ENCODE results near the gene TMEM213.
"Not testable (repeated sequence)": the region's sequence is repeated elsewhere in the genome, so short reads cannot be mapped to it uniquely, and the experiment has no call there.

TMEM213 gene

GRCh38 chr7:138797046-138797445, 748 bp upstream of the TMEM213 start:
- not testable (repeated sequence) for DNase-seq (ENCODE audit: low read depth)

DNA sequence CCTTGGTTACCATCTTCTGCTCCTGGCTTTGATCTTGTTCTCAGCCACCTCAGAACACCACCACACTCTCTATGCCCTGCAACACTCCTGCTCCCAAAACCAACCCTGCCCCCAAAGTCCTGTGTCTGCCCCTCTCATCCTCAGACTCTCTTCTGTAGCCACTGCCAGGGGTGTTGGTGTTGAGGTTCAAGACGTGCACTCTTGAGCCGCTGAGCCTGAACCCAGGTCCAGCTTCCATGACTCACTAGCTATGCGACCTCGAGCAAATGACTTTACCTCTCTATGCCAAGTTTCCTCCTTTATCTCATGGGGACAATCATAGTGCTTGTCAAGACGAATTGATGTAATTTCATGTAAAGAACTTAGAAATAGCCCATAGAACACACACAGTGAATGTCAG, 1.0 kb downstream of the TMEM213 start:
- no peak for DNase-seq (ENCODE audit: low read depth)

- DNase-seq (ENCODE audit: low read depth), result no peak
Measured at GRCh38 chr7:138799336-138800000, 1.7 kb downstream of the TMEM213 start.

- DNase-seq (ENCODE audit: low read depth), result no peak
Measured at GRCh38 chr7:138801256-138801655, 3.5 kb downstream of the TMEM213 start.

DNA sequence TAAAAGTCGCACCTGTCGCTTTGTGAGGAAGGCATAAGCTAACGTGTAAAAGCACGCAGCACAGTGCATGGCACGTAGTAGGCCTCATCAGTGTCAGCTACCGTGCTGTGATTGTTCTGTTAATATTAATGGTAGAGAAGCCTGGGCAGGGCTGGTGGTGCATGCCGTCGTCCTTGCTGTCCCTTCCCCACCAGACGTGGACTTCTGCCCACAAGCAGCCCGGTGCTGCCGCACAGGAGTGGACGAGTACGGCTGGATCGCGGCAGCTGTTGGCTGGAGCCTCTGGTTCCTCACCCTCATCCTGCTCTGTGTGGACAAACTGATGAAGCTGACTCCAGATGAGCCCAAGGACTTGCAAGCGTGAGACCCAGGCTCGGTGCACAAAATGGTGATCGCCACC, 4.9 kb downstream of the TMEM213 start:
- no peak for DNase-seq (ENCODE audit: low read depth)

DNA sequence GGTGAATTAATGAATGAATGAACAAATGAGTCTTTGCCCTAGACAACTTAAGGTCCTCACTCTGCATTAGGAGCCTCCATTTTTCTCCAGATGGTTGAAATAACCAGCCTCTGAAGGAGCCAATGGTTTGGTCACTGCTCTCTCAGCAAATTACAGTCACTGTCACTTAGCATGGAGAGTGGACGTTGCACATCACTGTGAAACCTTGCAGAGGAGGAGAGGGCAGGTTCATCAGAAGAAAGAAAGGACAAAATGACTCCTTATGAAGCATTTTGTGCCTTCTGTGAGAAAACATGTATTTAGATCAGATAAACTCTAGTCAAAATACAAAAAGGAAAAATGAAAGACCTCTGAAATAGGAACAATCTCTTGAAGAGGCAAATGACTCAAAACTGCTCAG, 6.8 kb downstream of the TMEM213 start:
- DNase-seq (ENCODE audit: low read depth), result no peak

- no peak for DNase-seq (ENCODE audit: low read depth)
Measured at GRCh38 chr7:138809346-138809745, 11.6 kb downstream of the TMEM213 start.

DNA sequence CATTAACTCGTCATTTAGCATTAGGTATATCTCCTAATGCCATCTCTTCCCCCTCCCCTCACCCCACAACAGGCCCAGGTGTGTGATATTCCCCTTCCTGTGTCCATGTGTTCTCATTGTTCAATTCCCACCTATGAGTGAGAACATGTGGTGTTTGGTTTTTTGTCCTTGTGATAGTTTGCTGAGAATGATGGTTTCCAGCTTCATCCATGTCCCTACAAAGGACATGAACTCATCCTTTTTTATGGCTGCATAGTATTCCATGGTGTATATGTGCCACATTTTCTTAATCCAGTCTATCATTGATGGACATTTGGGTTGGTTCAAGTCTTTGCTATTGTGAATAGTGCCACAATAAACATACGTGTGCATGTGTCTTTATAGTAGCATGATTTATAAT, 13.5 kb downstream of the TMEM213 start:
- not testable (repeated sequence) for DNase-seq (ENCODE audit: low read depth)

- no peak for DNase-seq (ENCODE audit: low read depth)
Measured at GRCh38 chr7:138813945-138814344, 16.2 kb downstream of the TMEM213 start.

DNA sequence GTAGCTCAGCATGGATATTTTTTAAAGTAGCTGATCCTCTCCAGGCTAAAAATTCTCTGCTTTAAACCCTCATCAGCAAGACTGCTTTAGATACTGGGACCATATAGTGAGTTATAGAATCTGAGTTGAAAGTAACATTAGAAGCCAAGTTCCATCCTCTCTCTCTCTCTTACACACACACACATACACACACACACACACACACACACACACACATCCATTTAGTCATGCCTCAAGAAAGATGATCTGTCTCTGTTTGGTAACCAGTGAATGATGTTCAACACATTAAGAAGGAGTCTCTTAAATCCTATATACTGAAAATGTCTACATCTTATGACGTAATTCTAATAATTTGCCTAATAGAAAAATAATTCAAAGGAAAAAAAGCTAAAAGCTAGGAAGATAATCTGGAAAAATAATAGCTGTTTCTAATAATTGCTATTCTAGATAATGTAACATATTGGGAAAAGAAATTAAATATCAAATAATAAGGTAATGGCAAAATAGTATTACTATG, 17.1 kb downstream of the TMEM213 start:
- no peak for DNase-seq (ENCODE audit: low read depth)

GRCh38 chr7:138816650-138817049, 18.9 kb downstream of the TMEM213 start:
- DNase-seq (ENCODE audit: low read depth), result no peak

GRCh38 chr7:138819625-138820024, 21.8 kb downstream of the TMEM213 start:
- DNase-seq (ENCODE audit: low read depth), result no peak

- no peak for DNase-seq (ENCODE audit: low read depth)
Measured at GRCh38 chr7:138821912-138822311, 24.1 kb downstream of the TMEM213 start.

GRCh38 chr7:138822867-138823535, 25.2 kb downstream of the TMEM213 start:
- no peak for DNase-seq (ENCODE audit: low read depth)

DNA sequence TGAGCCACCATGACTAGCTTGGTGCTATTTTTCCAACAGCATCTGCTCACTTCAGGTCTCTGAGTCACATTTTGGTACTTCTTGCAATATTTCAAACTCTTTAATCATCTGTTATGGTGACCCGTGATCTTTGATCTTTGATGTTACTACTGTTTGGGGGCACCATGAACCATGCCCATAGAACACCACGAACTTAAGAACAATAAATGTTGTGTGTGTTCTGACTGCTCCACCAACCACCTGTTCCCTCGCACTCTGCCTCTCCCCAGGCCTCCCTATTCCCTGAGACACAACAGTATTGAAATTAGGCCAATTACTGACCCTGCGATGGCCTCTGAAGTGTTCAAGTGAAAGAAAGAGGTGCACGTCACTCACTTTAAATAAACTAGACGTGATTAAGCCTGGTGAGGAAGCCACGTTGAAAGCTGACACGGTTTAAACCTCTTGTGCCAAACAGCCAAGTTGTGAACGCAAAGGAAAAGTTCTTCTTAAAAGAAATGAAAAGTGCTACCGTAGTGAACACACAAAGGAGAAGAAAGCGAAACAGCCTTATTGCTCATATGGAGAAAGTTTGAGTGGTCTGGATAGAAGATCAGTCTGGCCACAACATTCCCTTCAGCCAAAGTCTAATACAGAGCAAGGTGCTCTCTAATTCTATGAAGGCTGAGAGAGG, 27.4 kb downstream of the TMEM213 start:
- no peak for DNase-seq (ENCODE audit: low read depth)

GRCh38 chr7:138828302-138828701, 30.5 kb downstream of the TMEM213 start:
- no peak for DNase-seq (ENCODE audit: low read depth)

DNA sequence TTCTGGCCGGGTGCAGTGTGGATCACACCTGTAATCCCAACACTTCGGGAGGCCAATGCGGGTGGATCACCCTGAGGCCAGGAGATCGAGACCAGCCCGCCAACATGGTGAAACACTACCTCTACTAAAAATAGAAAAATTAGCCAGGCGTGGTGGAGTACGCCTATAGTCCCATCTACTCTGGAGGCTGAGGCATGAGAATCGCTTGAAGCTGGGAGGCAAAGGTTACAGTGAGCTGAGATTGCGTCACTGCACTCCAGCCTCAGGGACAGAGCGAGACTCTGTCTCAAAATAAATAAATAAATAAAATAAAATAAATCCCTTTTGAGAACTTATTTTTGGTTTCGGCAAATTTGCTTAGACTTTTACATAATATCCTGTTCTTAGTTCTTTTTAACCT, 31.5 kb downstream of the TMEM213 start:
- DNase-seq (ENCODE audit: low read depth), result no peak

DNA sequence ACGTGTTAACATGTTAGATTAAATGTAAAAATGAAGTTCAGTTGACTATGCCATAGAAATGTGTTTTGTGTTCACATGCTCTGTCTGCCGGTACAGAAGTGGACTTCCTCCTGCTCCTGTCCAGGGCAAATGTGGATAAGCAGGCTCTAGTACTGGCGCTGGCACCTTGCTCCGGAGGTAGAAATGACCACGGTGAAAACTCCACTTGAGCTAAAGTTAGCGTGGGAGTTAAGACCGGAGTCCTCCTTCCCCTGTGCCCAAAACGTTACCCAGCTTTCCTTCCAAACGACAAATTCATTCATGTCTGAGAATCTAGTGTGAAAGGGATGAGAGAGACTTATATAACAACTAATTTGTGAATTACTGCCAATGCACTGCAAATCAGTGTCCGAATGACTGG, 35.2 kb downstream of the TMEM213 start:
- no peak for DNase-seq (ENCODE audit: low read depth)

- DNase-seq (ENCODE audit: low read depth), result no peak
Measured at GRCh38 chr7:138833596-138833995, 35.8 kb downstream of the TMEM213 start.

GRCh38 chr7:138834583-138834982, 36.8 kb downstream of the TMEM213 start:
- DNase-seq (ENCODE audit: low read depth), result no peak

DNA sequence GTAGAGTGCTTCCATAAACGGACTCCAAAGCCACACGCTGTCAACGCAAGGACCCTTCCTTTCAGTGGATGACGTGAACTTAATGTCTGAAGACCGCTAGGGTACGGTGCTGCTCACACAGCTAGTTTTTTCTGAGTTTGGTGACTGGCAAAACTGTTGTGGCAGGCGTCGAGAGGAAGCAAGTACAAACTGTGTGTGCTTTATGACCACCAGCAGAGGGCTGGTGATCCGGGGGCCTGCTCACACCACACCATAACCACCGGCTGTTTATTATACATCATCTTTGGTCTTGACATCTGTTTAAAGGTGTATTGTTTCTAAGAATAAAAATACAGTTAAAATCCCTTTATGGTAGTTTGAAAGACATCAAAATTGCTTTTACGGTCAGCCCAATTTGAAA, 37.3 kb downstream of the TMEM213 start:
- no peak for DNase-seq (ENCODE audit: low read depth)

GRCh38 chr7:138837627-138838026, 39.8 kb downstream of the TMEM213 start:
- DNase-seq (ENCODE audit: low read depth), result no peak

DNA sequence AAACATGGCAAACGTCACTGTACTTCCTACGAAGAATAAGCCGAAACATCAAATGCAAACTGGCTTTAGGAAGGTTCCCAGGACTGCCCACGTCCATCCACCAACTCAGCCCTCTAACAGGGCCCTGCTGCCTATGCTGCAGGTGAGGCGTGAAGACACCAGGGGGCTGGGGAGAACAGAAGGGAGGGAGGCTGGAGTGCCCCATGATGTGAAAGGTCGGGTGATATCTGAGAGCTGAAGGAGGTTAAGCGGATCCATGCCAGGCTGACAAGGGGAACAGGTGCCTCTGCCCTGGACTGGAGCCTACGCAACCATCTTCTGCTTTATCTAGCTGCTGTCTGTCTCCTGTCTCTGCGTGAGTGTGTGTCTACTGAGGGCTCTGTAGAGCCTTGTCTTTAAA, 40.4 kb downstream of the TMEM213 start:
- DNase-seq (ENCODE audit: low read depth), result no peak

All from stimulated activated CD8-positive, alpha-beta memory T cell treated with anti-CD3 and anti-CD28 coated beads, Interleukin-4, amount 100 ng/mL, for 24 hours (primary cell).